ENCODE results near the gene ZBTB48. TPM values are rescaled to one million over a fixed set of nuclear protein-coding genes. Genes with fewer than 3 reads are reported as not detected.
"Not testable (repeated sequence)": the region's sequence is repeated elsewhere in the genome, so short reads cannot be mapped to it uniquely, and the experiment has no call there.

Gene ZBTB48
- total RNA-seq, 1 experiment from 2014 or later, result 36.7 TPM

- in situ Hi-C loops (cut with HindIII; ENCODE audit: low pct_unique_long_range_greater_than_20kb, low sequenced_read_pairs), result no loop called here
- peak; percentile 81 for DNase-seq (ENCODE audit: low read depth)
These were observed 45.2 kb downstream of the ZBTB48 start, which contains the start of gene THAP3 for GRCh38 chr1:6624710-6625583. THAP3 (plus strand) TSS chr1:6624868; CDS start chr1:6625219, 351 bp downstream.

GRCh38 chr1:6625584-6626149 lies 45.9 kb downstream of the ZBTB48 start:
- in situ Hi-C loops (cut with HindIII; ENCODE audit: low pct_unique_long_range_greater_than_20kb, low sequenced_read_pairs), result no loop called here
- peak; percentile 12 for DNase-seq (ENCODE audit: low read depth)

- no peak for DNase-seq (ENCODE audit: low read depth)
- in situ Hi-C loops (cut with HindIII; ENCODE audit: low pct_unique_long_range_greater_than_20kb, low sequenced_read_pairs), result no loop called here
These were observed 47.2 kb downstream of the ZBTB48 start for GRCh38 chr1:6627031-6627430.

- in situ Hi-C loops (cut with HindIII; ENCODE audit: low pct_unique_long_range_greater_than_20kb, low sequenced_read_pairs), result no loop called here
- no peak for DNase-seq (ENCODE audit: low read depth)
These were observed 48.2 kb downstream of the ZBTB48 start for GRCh38 chr1:6627841-6628545.

- in situ Hi-C loops (cut with HindIII; ENCODE audit: low pct_unique_long_range_greater_than_20kb, low sequenced_read_pairs), result no loop called here
- DNase-seq (ENCODE audit: low read depth), result no peak
These were observed 49.2 kb downstream of the ZBTB48 start for GRCh38 chr1:6628971-6629479.

- no peak for DNase-seq (ENCODE audit: low read depth)
- in situ Hi-C loops (cut with HindIII; ENCODE audit: low pct_unique_long_range_greater_than_20kb, low sequenced_read_pairs), result no loop called here
These were observed 50.2 kb downstream of the ZBTB48 start for GRCh38 chr1:6630027-6630426.

GRCh38 chr1:6631058-6631457 lies 51.3 kb downstream of the ZBTB48 start:
- no peak for DNase-seq (ENCODE audit: low read depth)
- in situ Hi-C loops (cut with HindIII; ENCODE audit: low pct_unique_long_range_greater_than_20kb, low sequenced_read_pairs), result no loop called here

- in situ Hi-C loops (cut with HindIII; ENCODE audit: low pct_unique_long_range_greater_than_20kb, low sequenced_read_pairs), result no loop called here
- DNase-seq (ENCODE audit: low read depth), result no peak
These were observed 53.1 kb downstream of the ZBTB48 start for GRCh38 chr1:6632588-6633514.

GRCh38 chr1:6634371-6635052 lies 54.7 kb downstream of the ZBTB48 start:
- in situ Hi-C loops (cut with HindIII; ENCODE audit: low pct_unique_long_range_greater_than_20kb, low sequenced_read_pairs), result no loop called here
- peak; percentile 27 for DNase-seq (ENCODE audit: low read depth)

- in situ Hi-C loops (cut with HindIII; ENCODE audit: low pct_unique_long_range_greater_than_20kb, low sequenced_read_pairs), result no loop called here
- DNase-seq (ENCODE audit: low read depth), result no peak
These were observed 55.5 kb downstream of the ZBTB48 start for GRCh38 chr1:6635161-6635909.

- in situ Hi-C loops (cut with HindIII; ENCODE audit: low pct_unique_long_range_greater_than_20kb, low sequenced_read_pairs), result no loop called here
- no peak for DNase-seq (ENCODE audit: low read depth)
These were observed 56.3 kb downstream of the ZBTB48 start for GRCh38 chr1:6635910-6636760.

- in situ Hi-C loops (cut with HindIII; ENCODE audit: low pct_unique_long_range_greater_than_20kb, low sequenced_read_pairs); DNase-seq (ENCODE audit: low read depth): not testable (repeated sequence)
These were observed 57.0 kb downstream of the ZBTB48 start for GRCh38 chr1:6636778-6637177.

GRCh38 chr1:6637770-6638169 lies 58.0 kb downstream of the ZBTB48 start:
- in situ Hi-C loops (cut with HindIII; ENCODE audit: low pct_unique_long_range_greater_than_20kb, low sequenced_read_pairs), result no loop called here
- no peak for DNase-seq (ENCODE audit: low read depth)

GRCh38 chr1:6638226-6638625 lies 58.4 kb downstream of the ZBTB48 start:
- DNase-seq (ENCODE audit: low read depth), result no peak
- in situ Hi-C loops (cut with HindIII; ENCODE audit: low pct_unique_long_range_greater_than_20kb, low sequenced_read_pairs), result no loop called here
